H9 (cell line): ENCODE results near the gene P4HA3. TPM values are rescaled to one million over a fixed set of nuclear protein-coding genes. Genes with fewer than 3 reads are reported as not detected.

Experiments used
- DNase-seq: peaks from one replicate; pipeline ENCODE4 v3.0.0-alpha.2; 2017
- H2AFZ ChIP-seq: one replicate; pipeline ENCODE4 v1.6.1; 2013; ENCODE audit warnings: mild to moderate bottlenecking, low read length, control low read depth, moderate library complexity
- H2AK5ac ChIP-seq: 2 replicates; pipeline ENCODE4 v1.6.1; 2013; ENCODE audit warnings: low read length, control low read depth, mixed read lengths; ENCODE audit not compliant: insufficient read length
- H2BK120ac ChIP-seq: one replicate; pipeline ENCODE4 v1.6.1; 2013; ENCODE audit warnings: low read depth, mild to moderate bottlenecking, low read length, control low read depth, inconsistent platforms; ENCODE audit not compliant: poor library complexity, severe bottlenecking
- H2BK12ac ChIP-seq: 2 replicates; pipeline ENCODE4 v1.6.1; 2013; ENCODE audit warnings: low read length, control low read depth, mixed read lengths, low read depth; ENCODE audit not compliant: insufficient read length
- H2BK15ac ChIP-seq: 2 replicates; pipeline ENCODE4 v1.6.1; 2013; ENCODE audit warnings: low read depth, low read length, control low read depth
- H2BK20ac ChIP-seq: one replicate; pipeline ENCODE4 v1.6.1; 2013; ENCODE audit warnings: low read depth, mild to moderate bottlenecking, low read length, control low read depth, inconsistent platforms; ENCODE audit not compliant: poor library complexity, severe bottlenecking
- H2BK5ac ChIP-seq: 2 replicates; pipeline ENCODE4 v1.6.1; 2013; ENCODE audit warnings: low read length, control low read depth, mixed read lengths; ENCODE audit not compliant: insufficient read length
- H3K14ac ChIP-seq: 2 replicates; pipeline ENCODE4 v1.6.1; 2013; ENCODE audit warnings: low read length, control low read depth; ENCODE audit not compliant: insufficient read depth
- H3K18ac ChIP-seq: 2 replicates; pipeline ENCODE4 v1.6.1; 2013; ENCODE audit warnings: low read depth, mild to moderate bottlenecking, mixed read lengths, low read length, control low read depth; ENCODE audit not compliant: insufficient read length
- H3K23ac ChIP-seq: 2 replicates; pipeline ENCODE4 v1.6.1; 2013; ENCODE audit warnings: low read length, control low read depth, mixed read lengths, low read depth; ENCODE audit not compliant: insufficient read length
- H3K23me2 ChIP-seq: 2 replicates; pipeline ENCODE4 v1.6.1; 2013; ENCODE audit warnings: low read depth, mild to moderate bottlenecking, mixed read lengths, low read length, control low read depth; ENCODE audit not compliant: insufficient read length, poor library complexity, severe bottlenecking
- H3K27ac ChIP-seq: 2 replicates; pipeline ENCODE4 v1.5.1; 2013; ENCODE audit warnings: low read length, control low read depth, mixed read lengths, low read depth; ENCODE audit not compliant: insufficient read length
- H3K27me3 ChIP-seq: 2 replicates; pipeline ENCODE4 v1.6.1; 2013; ENCODE audit warnings: low read length, control low read depth, inconsistent platforms; ENCODE audit not compliant: insufficient read depth
- H3K4ac ChIP-seq: 2 replicates; pipeline ENCODE4 v1.6.1; 2013; ENCODE audit warnings: low read depth, mild to moderate bottlenecking, control low read depth, inconsistent platforms, low read length, moderate library complexity
- H3K4me1 ChIP-seq: 2 replicates; pipeline ENCODE4 v1.6.1; 2013; ENCODE audit warnings: low read length, control low read depth, inconsistent platforms; ENCODE audit not compliant: insufficient read depth
- H3K4me2 ChIP-seq: 2 replicates; pipeline ENCODE4 v1.6.1; 2013; ENCODE audit warnings: low read length, control low read depth, mixed read lengths; ENCODE audit not compliant: insufficient read length, insufficient read depth
- H3K56ac ChIP-seq: 2 replicates; pipeline ENCODE4 v1.6.1; 2013; ENCODE audit warnings: low read depth, mild to moderate bottlenecking, mixed read lengths, low read length, control low read depth; ENCODE audit not compliant: insufficient read length
- H3K79me1 ChIP-seq: 2 replicates; pipeline ENCODE4 v1.6.1; 2013; ENCODE audit warnings: low read depth, mild to moderate bottlenecking, moderate library complexity, low read length, control low read depth, inconsistent platforms; ENCODE audit not compliant: insufficient read depth, poor library complexity, severe bottlenecking
- H3K79me2 ChIP-seq: 2 replicates; pipeline ENCODE4 v1.6.1; 2013; ENCODE audit warnings: low read length, control low read depth, inconsistent platforms; ENCODE audit not compliant: insufficient read depth
- H3K9ac ChIP-seq: 2 replicates; pipeline ENCODE4 v1.6.1; 2013; ENCODE audit warnings: low read length, control low read depth, mixed read lengths; ENCODE audit not compliant: insufficient read length; ENCODE audit errors: extremely low read depth
- H3K9me3 ChIP-seq: one replicate; pipeline ENCODE4 v1.6.1; 2013; ENCODE audit warnings: low read depth, low read length, inconsistent platforms; ENCODE audit not compliant: control insufficient read depth
- H3T11ph ChIP-seq: one replicate; pipeline ENCODE4 v1.6.1; 2013; ENCODE audit warnings: mild to moderate bottlenecking, low read length, control low read depth, inconsistent platforms
- H4K20me1 ChIP-seq: one replicate; pipeline ENCODE4 v1.6.1; 2013; ENCODE audit not compliant: control insufficient read depth, insufficient read length, insufficient read depth
- H4K5ac ChIP-seq: 2 replicates; pipeline ENCODE4 v1.6.1; 2013; ENCODE audit warnings: low read depth, mild to moderate bottlenecking, mixed read lengths, low read length, control low read depth; ENCODE audit not compliant: insufficient read length
- H4K8ac ChIP-seq: replicated peaks from 2 replicates; pipeline ENCODE4 v1.6.1; 2013; ENCODE audit warnings: low read length, control low read depth, mixed read lengths, low read depth; ENCODE audit not compliant: insufficient read length
- H4K91ac ChIP-seq: 2 replicates; pipeline ENCODE4 v1.6.1; 2013; ENCODE audit warnings: low read depth, mild to moderate bottlenecking, moderate library complexity, mixed read lengths, low read length, control low read depth; ENCODE audit not compliant: insufficient read length
- H3K27ac Mint-ChIP-seq, 3 experiments: 2 replicates in 2 of 3; 3 replicates in 1 of 3; pipeline ENCODE4 v1.8.0; 2020 to 2021; ENCODE audit warnings: mixed read lengths in 3 of 3, mild to moderate bottlenecking in 1 of 3, moderate library complexity in 1 of 3
- H3K27me3 Mint-ChIP-seq: 2 replicates; pipeline ENCODE4 v1.8.0; 2021; ENCODE audit warnings: low read depth, mild to moderate bottlenecking, moderate library complexity, mixed read lengths
- H3K36me3 Mint-ChIP-seq, 3 experiments: 2 replicates in 2 of 3; 3 replicates in 1 of 3; pipeline ENCODE4 v1.8.0; 2020 to 2021; ENCODE audit warnings: low read depth in 3 of 3, mixed read lengths in 3 of 3; ENCODE audit not compliant: insufficient read depth in 1 of 3
- H3K4me1 Mint-ChIP-seq, 2 experiments: 2 replicates each; pipeline ENCODE4 v1.8.0; 2020; ENCODE audit warnings: mixed read lengths in 2 of 2
- H3K4me3 Mint-ChIP-seq, 2 experiments: 2 replicates in 1 of 2; 3 replicates in 1 of 2; pipeline ENCODE4 v1.8.0; 2020 to 2021; ENCODE audit warnings: mild to moderate bottlenecking in 2 of 2, mixed read lengths in 2 of 2, moderate library complexity in 1 of 2
- H3K9me3 Mint-ChIP-seq, 2 experiments: 2 replicates in 1 of 2; 3 replicates in 1 of 2; pipeline ENCODE4 v1.8.0; 2020; ENCODE audit warnings: mild to moderate bottlenecking in 2 of 2, mixed read lengths in 2 of 2, moderate library complexity in 1 of 2
- WGBS: extraction: QIAGEN DNeasy Blood & Tissue Kit; methylation state at CpG from one replicate; pipeline ENCODE4 v1.1.7; 2013; ENCODE audit warnings: missing lambda C conversion rate, low lambda C conversion rate, mixed read lengths; ENCODE audit not compliant: insufficient read length; ENCODE audit errors: extremely low coverage; 5-methylcytosine and 5-hydroxymethylcytosine counted together
- total RNA-seq: library from RNA; stranded (reverse); gene quantifications from 2 replicates; pipeline ENCODE4 v1.2.1, GENCODE V29; 2021
- TF ChIP-seq, protein P1 (sequence below): fragments of 200-600 bp; sonication (generic); conservative IDR thresholded peaks from 3 replicates; pipeline ENCODE4 v1.8.0; 2021; ENCODE audit warnings: antibody characterized with exemption, mild to moderate bottlenecking

Gene P4HA3
- total RNA-seq, 1 experiment from 2014 or later, result not detected

GRCh38 chr11:74238243-74238642 lies 73.2 kb downstream of the P4HA3 start:
- TF ChIP-seq, protein P1, sequence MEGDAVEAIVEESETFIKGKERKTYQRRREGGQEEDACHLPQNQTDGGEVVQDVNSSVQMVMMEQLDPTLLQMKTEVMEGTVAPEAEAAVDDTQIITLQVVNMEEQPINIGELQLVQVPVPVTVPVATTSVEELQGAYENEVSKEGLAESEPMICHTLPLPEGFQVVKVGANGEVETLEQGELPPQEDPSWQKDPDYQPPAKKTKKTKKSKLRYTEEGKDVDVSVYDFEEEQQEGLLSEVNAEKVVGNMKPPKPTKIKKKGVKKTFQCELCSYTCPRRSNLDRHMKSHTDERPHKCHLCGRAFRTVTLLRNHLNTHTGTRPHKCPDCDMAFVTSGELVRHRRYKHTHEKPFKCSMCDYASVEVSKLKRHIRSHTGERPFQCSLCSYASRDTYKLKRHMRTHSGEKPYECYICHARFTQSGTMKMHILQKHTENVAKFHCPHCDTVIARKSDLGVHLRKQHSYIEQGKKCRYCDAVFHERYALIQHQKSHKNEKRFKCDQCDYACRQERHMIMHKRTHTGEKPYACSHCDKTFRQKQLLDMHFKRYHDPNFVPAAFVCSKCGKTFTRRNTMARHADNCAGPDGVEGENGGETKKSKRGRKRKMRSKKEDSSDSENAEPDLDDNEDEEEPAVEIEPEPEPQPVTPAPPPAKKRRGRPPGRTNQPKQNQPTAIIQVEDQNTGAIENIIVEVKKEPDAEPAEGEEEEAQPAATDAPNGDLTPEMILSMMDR, result no peak
- no peak overlapping the region for H3K4me2 ChIP-seq
- no peak overlapping the region for H3T11ph ChIP-seq
- no peak overlapping the region for H3K23ac ChIP-seq
- no peaks in the 10 kb centered on the region for H3K4me1 ChIP-seq
- no peak overlapping the region for H2AK5ac ChIP-seq
- no peak overlapping the region for H3K4ac ChIP-seq
- H4K8ac ChIP-seq, result no peak overlapping the region
- no peak overlapping the region for H2AFZ ChIP-seq
- no peak overlapping the region for H2BK5ac ChIP-seq
- no peak overlapping the region for H2BK12ac ChIP-seq
- WGBS, result no CpG with 5 or more reads among the region's 1 CpG
- H3K36me3 Mint-ChIP-seq, result peaks cover 5 to 32% (median 27%) of the 10 kb centered on the region in 3 experiments; a peak in 5 of 7 replicates
- H3K27ac Mint-ChIP-seq, result no peak overlapping the region
- no peak overlapping the region for H2BK20ac ChIP-seq
- H4K5ac ChIP-seq, result no peak overlapping the region
- H2BK15ac ChIP-seq, result no peak overlapping the region
- no peaks in the 10 kb centered on the region for H3K27me3 Mint-ChIP-seq
- H4K91ac ChIP-seq, result no peak overlapping the region
- no peak overlapping the region for H3K27ac ChIP-seq
- H2BK120ac ChIP-seq, result no peak overlapping the region
- H3K79me1 ChIP-seq, result no peaks in the 10 kb centered on the region
- H3K18ac ChIP-seq, result no peak overlapping the region
- H3K9ac ChIP-seq, result no peak overlapping the region
- no peaks in the 10 kb centered on the region for H3K27me3 ChIP-seq
- no peaks in the 10 kb centered on the region for H3K23me2 ChIP-seq
- H3K4me3 Mint-ChIP-seq, result no peak overlapping the region
- DNase-seq, result no peak
- H3K9me3 ChIP-seq, result no peaks in the 10 kb centered on the region
- H3K4me1 Mint-ChIP-seq, result no peaks in the 10 kb centered on the region
- H3K9me3 Mint-ChIP-seq, result no peaks in the 10 kb centered on the region
- no peak overlapping the region for H3K56ac ChIP-seq
- H4K20me1 ChIP-seq, result no peaks in the 10 kb centered on the region
- no peak overlapping the region for H3K14ac ChIP-seq
- no peaks in the 10 kb centered on the region for H3K79me2 ChIP-seq
